DMS 273 treated with DMSO at 0.1 percent for 48 hours (cell line): ENCODE results near the gene ERH.
"Not testable (repeated sequence)": the region's sequence is repeated elsewhere in the genome, so short reads cannot be mapped to it uniquely, and the experiment has no call there.

Experiments used
- DNase-seq: peaks from one replicate; lab custom pipeline; 2025; lab: John Stamatoyannopoulos, UW

ERH gene

DNA sequence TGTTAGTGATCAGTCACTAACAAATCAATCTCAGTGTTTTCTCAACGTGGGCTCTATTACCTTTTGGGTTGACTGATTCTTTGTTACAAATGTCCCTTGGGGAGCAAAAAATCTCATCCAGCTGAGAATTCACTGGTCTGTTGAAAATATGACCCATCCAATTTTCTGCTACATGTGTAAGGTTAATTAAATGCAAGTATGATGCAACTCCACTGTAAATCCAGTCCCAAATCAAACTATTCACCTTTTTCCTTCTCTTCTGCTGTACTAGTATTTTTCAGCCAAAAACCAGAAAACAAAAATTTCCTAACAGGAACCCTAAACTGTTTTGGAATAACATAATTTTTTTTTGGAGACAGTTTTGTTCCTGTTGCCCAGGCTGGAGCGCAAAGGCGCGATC lies 2.2 kb downstream of the ERH start:
- no peak for DNase-seq

DNA sequence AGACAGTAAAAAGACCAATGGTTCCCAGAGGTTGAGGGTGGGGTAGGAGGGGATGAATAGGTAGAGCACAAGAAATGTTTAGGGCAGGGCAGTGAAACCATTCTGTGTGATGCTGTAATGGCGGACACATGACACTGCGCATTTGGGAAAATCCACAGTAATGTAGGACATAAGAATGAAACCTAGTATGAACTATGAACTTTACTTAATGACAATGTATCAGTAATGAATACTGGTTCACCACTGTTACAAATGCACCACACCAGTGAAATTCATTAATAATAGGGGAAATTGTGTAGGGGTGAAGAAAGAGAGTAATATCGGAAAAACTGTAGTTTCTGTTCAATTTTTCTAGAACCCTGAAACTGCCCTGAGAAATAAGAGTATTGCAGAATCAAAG lies 5.6 kb downstream of the ERH start:
- no peak for DNase-seq

DNA sequence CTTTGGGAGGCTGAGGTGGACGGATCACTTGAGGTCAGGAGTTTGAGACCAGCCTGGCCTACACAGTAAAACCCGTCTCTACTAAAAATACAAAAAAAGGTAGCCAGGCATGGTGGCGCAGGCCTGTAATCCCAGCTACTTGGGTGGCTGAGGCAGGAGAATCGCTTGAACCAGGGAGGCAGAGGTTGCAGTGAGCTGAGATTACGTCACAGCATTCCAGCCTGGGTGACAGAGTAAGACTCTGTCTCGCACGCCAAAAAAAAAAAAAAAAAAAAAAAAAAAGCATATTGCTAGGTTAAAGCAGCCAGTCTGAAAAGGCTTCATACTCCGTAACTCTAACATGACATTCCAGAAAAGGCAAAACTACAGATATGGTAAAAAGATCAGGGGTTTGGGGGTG lies 6.7 kb downstream of the ERH start:
- not testable (repeated sequence) for DNase-seq

DNA sequence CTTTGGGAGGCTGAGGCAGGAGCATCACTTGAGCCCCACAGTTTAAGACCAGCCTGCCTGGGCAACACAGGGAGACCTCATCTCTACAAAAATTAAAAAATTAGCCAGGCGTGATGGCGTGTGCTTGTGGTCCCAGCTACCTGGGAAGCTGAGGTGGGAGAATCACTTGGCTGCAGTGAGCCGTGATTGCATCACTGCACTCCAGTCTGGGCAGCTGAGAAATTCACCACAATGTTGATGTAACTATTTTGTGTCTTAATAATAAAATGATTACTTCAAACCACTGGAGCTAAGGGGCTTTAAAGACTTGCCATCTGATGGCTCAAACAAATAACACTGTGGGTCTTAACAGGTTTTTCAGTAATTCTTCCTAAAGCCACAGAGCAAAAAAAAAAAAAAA lies 10.8 kb downstream of the ERH start:
- no peak for DNase-seq

DNA sequence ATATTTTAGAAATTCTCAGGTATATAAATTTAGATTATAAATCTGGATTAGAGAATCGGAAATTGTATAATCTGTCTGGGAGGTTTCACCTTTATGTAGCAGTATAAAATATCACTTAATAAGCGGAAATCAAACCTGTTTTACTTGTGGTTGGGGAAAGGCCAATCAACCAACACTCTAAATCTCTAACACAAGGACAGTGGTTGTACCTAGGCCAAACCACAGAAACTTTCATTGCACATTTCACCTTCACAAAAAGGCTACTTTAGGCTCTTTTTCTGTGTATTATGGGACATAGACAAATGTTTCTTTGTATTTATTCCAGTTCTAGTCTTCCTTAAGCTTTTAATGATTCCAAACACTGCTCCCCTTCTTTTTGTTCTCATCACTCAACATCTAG lies 19.8 kb downstream of the ERH start:
- no peak for DNase-seq

DNA sequence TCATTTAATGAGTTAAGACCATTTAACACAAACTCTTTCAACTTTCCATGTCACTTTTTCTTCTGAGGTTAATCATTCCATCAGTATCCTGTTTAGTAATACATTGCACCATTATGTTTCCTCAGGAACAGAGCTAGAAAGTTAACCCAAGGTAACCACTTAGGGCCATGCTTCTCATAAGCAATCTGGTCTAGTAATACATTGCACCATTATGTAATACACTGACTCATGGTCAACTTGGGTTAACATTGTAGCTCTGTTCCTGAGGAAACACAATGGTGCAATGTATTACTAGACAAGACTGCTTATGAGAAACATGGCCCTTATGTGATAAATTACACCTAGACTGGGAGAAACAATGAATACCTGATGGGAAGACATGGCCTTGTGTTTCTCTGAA lies 21.7 kb downstream of the ERH start:
- DNase-seq: no peak

DNA sequence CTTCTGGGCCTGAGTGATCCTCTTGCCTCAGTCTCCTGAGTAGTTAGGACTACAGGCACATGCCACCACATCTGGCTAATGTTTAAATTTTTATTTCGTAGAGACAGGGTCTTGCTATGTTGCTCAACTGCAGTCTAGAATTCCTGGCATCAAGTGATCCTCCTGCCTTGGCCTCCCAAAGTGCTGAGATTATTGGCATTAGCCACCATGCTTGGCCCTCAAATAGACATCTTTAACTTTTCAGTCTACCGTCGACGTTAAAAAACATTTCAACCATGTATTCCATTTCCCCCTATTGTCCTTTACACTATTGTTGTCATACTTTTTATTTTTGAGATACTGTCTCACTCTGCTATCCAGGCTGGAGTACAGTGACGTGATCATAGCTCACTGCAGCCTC lies 22.4 kb downstream of the ERH start:
- no peak for DNase-seq

DNA sequence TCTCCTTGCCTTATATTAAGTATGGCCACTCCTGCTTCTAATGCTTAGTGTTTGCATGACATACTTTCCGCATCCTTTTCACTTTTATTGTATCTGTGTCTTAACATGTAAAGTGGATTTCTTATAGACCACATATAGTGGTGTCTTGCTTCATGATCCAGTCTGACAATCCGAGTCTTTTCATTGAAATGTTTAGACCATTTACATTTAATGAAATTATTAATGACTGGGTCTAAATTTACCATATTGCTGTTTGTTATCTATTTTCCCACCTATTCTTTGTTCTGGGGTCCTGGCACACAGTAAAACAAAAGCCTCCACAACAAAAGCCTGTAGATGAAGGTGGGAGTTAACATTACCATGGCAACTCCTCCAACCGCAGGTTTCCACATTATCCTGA lies 22.9 kb downstream of the ERH start:
- no peak for DNase-seq

DNA sequence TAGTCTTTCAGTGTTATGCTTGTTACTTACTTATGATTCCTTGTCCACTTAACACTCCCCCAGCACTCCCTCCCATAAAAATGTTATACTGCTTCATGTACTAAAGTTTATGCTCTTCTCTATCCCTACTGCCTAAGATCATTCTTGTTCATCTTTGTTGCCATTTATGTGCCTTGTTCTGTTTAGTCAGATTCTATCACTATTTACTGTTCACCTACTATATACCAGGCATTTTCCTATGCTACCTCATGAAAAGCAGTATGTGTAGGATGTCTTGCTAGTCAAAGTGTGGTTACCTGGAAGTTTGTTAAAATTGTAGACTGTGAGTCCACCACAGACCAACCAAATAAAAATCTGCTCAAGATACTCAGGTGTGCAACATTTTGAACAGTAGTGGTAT lies 23.9 kb downstream of the ERH start:
- DNase-seq: no peak

DNA sequence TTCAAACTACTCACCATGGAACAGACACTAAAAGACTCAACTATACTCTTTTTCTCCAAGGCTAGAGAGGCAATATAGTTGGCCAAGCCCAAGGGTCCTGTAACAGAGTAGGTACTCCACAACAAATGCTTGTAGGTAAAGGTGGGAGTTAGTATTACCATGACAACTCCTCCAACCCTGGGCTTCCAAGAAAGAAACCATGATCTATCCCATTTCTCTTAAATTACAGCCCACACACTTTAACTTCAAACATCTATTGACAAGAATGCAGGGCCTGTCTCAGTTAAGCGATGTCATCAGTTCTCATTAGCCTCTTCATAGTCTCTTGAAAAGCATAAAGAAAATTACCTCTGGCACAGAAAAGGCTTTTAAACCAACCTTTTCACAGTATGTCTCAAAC lies 25.0 kb downstream of the ERH start:
- no peak for DNase-seq

DNA sequence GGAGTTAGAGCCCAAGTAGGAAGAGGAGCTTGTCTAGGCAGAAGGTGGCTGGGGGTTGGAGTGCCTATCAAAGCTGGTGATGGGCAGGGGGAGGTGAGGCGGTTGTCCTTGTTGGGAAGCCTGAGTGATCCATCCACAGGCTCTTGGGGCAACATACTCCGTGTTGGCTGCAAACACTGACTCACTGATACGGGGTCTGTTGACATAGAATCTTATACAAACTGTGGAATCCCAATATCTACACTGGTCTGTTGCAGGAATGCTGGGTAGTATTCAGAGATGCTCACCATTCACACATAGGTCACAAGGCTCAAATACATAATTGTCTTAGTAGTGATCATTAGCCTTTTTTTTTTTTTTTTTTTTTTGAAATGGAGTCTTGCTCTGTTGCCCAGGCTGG lies 26.0 kb downstream of the ERH start:
- DNase-seq: no peak

DNA sequence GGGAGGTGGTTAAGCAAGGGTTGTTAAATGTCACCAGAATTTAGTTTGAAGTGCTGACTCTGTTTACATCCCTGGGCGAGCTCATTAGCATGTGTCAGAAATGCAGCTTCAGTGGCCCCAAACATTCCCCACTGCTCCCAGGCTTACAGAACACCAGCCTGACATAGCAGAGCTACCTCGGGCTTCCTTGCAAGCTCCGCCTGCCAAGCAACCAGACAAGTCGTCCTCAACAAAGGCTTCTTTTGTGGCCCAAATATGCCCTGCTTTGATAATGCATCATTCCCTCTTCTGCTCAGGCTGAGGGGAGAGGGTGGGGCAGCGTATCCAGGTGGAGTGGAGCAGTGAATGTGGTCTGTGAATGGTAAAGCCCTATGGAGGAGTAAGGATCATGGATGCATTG lies 28.0 kb downstream of the ERH start:
- DNase-seq: no peak

DNA sequence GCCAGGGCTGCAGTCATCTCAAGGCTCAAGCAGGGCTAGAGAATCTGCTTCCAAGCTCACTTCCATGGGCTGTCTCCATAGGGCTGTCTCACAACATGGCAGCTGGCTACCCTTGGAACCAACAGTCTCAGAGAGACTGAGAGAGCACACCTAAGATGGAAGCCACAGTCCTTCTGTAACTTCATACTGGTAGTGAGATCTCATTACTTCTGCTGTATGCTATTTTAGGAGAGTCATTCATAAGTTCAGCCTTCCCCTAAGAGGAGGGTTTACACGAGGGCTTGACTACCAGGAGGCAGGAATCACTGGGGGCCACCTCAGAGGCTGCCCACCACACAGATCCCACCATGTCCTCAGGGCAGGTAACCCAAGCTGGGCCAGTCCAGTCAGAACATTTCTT lies 29.7 kb downstream of the ERH start:
- DNase-seq: no peak

DNA sequence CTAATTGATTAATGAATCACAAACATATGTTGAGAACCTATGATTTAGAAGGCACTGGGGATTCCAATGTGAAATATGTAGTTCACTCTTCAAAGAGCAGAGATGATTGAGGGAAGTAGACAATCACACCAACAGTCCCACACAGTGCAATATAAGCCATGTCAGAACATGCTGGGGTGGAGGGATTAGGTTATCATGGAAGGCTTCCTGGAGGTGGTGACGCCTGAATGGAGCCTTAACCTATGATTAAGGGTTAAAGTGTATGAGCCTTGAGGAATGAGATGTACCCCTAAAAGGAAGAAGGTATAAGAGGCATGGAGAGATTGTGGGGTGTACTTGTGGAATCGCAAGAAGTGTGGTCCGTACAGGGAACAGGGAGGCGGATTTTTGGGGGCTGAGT lies 31.3 kb downstream of the ERH start:
- DNase-seq: no peak

DNA sequence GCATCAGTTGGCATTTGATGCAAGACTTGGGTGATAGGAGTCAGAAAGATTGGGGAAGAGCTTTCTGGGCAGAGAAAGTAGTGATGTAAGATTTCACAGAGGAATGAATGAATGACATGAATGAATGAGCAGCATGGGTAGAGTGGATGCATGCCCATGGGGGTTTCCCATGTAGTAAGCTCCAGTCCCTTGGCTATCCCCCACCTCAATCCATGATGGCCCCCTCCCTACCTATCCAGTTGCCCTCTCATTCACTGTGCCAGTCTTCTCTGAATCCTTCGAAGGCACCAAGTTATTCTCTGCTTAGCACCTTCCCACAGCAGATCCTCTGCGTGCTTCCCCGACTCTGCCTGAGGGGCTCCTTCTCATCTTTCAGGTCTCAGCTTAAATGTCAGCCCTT lies 32.0 kb downstream of the ERH start:
- no peak for DNase-seq

DNA sequence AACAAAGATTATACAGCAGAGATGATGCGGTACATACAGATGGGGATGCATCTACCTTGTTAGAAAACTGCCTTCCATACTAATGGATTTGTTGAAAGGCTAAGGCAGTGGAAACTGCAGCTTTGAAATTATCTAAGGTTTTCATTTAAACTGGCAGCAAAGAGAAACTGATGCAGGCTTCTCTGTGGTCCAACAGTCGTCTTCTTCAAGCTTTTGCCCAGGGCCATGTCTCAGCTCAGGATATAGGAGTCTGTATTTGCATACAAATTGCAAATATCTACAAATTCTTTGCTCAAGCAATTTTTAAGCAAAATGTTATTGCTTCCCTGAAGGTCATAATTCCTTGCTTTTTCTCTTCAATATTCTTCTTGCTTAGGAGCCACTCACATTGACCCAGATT lies 33.7 kb downstream of the ERH start:
- no peak for DNase-seq

DNA sequence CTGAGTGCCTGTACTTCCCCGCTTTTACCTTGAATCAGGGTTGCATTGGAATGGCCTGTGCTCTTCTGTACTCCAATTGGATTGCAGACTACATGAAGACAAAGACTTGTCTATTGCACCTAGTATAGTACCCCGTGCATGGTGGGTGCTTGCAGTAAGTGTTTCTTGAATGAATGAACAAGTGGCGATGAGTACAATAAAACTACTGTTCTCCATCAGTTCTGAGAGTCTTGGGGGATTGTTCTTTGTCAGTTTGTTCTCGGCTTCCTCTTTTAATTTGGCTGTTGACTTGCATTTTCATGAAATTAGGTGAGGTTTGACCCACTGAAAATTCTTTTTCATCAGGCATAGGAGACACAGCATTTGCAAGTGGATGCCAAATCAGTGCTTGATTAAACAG lies 34.1 kb downstream of the ERH start:
- no peak for DNase-seq

DNA sequence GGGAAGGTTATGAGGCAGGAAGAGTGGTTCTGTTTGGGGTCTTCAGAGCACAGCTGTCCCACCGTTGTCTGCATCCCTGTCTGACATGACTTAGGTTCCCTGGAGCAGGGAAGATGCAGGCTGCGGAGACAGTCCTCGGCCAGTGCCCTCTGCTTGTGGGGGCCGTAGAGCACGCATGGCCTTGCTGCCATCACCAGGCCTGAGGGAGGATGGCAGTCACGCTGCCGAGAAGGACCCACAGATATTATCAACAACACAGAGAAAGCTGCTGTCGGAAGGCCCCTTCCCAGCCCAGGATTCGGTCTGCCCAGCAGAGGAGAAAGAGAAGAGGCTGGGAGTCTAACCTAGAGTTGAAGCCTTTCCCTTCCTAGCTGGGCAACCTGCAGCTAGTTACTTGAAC lies 35.0 kb downstream of the ERH start:
- DNase-seq: no peak

DNA sequence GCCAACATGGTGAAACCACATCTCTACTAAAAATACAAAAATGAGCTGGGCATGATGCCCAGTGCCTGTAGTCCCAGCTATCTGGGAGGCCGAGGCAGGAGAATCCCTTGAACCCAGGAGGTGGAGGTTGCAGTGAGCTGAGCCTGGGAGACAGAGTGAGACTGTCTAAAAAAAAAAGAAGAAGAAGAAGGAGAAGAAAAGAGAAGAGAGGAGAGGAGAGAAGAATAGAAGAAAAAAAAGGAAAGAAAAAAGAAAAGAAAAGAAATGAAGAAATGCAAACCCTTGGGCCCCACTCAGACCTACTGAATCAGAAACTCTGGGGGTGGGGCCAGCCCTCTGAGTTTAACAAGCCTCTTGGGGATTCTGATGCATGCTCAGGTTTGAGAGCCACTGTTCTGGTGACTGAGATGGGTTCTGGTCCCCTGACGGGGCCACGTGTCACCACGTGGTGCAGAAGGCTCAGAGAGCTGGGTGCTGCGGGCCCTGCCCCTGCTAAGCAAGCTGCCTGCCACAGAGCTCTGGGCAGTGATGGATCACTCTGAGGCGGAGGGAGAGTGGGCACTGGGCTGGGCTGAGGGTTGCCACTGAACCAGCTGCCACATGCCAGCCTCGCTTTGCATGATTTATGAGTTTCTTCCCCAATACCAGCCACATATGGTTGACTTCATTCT lies 37.5 kb downstream of the ERH start:
- no peak for DNase-seq

DNA sequence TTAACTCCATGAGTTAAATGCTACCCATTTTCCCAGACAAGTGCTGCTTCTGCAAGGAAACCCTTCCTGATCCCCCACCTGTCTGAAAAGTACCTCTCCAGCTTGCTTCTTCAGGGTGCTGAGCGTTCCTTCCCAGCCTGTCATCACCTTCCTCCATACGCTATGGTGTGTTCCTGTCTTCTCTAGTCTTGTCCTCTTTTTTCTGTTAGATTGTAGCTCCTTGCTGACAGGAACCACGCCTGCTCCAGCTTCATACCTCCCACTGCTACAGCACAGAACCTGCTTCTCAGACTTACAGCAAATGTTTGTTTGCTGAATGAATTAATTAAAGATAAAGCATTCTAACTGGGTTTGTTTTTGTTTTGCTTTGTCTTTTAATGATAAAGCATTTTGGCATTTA lies 39.1 kb downstream of the ERH start:
- DNase-seq: no peak

DNA sequence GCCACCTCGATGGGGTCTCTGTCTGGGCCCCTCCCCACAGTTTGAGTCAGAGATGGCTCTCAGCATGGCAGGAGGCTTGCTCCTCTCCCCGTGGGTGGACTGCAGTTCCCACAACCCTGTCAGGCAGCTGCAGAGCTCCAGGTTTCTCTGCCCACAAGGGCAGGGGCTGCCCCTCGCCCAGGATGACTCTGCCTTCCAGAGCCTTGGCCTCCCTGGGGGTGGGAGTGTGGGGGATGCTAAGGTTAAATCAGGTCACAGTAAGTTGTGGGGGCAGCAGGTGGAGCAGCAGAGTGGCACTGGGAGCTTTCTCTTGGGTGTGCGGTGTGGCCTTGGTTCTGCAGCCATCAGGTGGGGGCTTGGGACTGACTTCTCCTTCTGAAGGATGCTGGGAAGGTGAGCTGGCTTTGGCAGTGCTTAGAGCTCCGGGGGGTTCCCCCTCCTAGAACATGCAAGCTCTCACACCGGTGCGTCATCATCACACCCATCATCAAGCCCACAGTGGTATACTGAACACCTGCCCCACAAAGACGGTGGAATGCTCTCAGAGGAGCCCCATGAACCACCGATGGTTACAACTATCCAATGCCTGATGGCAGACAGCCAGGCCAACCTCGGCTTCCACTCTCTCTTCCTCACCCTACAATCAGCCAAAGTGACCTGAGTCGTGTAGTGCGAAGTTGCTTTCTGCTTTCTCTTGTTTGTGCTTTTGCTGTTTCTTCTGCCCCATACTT lies 39.7 kb downstream of the ERH start:
- no peak for DNase-seq

DNA sequence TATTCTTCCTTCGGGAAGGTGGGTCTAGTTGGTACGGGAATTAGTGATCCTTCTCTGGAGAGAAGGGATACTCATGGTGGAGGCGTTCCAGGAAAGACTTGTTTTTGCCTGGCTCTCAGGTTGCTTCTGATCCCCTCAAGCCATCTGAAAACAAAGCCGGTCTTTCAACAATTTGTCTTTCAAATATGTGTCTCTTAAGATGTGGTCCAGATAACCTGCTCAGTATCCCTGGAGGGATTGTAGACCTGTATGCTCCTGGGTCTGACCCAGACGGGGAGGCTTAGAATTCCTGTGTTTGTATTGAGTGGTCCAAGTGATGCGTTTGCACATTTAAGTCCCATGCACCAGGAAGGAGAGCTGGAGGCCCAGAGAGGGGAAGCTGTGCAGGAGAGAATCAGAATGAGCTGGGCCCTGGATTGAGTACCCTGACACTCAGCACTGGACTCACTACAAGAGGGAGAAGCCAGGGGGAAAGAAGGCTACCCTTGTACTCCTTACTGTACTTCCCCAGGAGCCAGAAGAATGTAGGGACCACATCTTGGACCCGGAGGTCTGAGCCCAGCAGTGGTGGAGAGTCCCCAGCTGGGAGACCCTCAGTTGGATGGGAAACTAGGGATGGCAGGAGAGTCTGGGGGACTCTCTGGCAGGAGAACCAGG lies 40.4 kb downstream of the ERH start:
- no peak for DNase-seq

DNA sequence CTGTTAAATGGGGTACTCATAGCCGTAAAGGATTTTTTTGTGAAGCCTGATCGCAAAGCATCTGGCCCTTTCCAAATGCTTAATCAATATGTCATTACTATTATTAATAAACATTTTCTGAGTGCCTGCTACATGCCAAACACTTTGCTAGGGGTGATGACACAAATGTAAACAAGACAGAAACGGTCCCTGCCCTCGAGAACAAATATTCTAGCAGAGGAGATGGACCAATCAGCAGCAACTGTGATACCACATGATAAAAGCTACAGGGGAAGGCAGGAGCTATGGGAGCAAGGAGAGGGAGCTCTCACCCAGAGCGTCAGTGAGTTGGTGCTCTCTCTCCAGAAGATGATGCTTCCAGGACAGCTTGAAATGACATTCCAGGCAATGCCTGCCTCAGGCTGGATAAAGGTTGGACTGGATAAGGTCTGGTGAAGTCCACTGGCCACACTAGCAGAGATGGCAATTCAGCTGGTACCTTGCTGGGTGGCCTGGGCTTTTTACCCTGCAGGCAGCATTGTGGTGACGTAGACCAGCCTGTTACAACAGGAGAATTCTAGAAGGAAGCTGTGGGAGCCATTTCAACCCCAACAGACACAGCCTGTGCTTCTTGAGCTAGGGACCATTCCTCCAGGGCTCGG lies 41.1 kb downstream of the ERH start:
- no peak for DNase-seq
